HL-60 (cell line): Measurements from ENCODE around the gene SLC39A5.

Source experiments
- CTCF ChIP-seq: IDR thresholded peaks from one replicate; pipeline ENCODE4 v1.5.1; 2011; ENCODE audit warnings: low read length, control low read depth, inconsistent platforms; ENCODE audit not compliant: insufficient read depth
- GABPA ChIP-seq: IDR thresholded peaks from 2 replicates; pipeline ENCODE4 v1.6.1; 2012; ENCODE audit warnings: low read depth
- POLR2AphosphoS5 ChIP-seq: IDR thresholded peaks from 2 replicates; pipeline ENCODE4 v1.6.1; 2012; ENCODE audit warnings: low read depth
- REST ChIP-seq: IDR thresholded peaks from 2 replicates; pipeline ENCODE4 v1.6.1; 2012; ENCODE audit warnings: low read depth; ENCODE audit not compliant: insufficient replicate concordance

GRCh38 chr12:56192582-56192981 lies 37.3 kb upstream of the SLC39A5 start:
- no peak for TF ChIP-seq POLR2AphosphoS5
- TF ChIP-seq CTCF = no peak
- TF ChIP-seq REST = no peak
- no peak for TF ChIP-seq GABPA
